HG03097 (cell line): ENCODE measurements around the gene FLNA.

Experiments
- ATAC-seq: cut with Tn5 transposase; IDR thresholded peaks from one replicate; pipeline ENCODE4 v1.9.1; 2021; ENCODE audit not compliant: unreplicated experiment, low FRiP score

Gene FLNA

GRCh38 chrX:154359362-154360154, 14.9 kb downstream of the FLNA start:
- no peak for ATAC-seq

- no peak for ATAC-seq
Observed at GRCh38 chrX:154358829-154359228, 15.6 kb downstream of the FLNA start.

- ATAC-seq = no peak
Observed at GRCh38 chrX:154358011-154358410, 16.4 kb downstream of the FLNA start.

- ATAC-seq = no peak
Observed at GRCh38 chrX:154357205-154357604, 17.2 kb downstream of the FLNA start.

GRCh38 chrX:154356596-154356995, 17.8 kb downstream of the FLNA start:
- no peak for ATAC-seq

GRCh38 chrX:154355776-154356140, 18.7 kb downstream of the FLNA start:
- no peak for ATAC-seq

GRCh38 chrX:154355094-154355775, 19.2 kb downstream of the FLNA start:
- ATAC-seq = no peak

- ATAC-seq = no peak
Observed at GRCh38 chrX:154354516-154354915, 19.9 kb downstream of the FLNA start.

GRCh38 chrX:154354013-154354412, 20.4 kb downstream of the FLNA start:
- no peak for ATAC-seq

GRCh38 chrX:154353172-154353843, 21.1 kb downstream of the FLNA start:
- ATAC-seq = no peak

GRCh38 chrX:154352466-154352865, 22.0 kb downstream of the FLNA start:
- no peak for ATAC-seq

GRCh38 chrX:154352012-154352401, 22.4 kb downstream of the FLNA start:
- ATAC-seq = no peak

- ATAC-seq = no peak
Observed at GRCh38 chrX:154351183-154352011, 23.0 kb downstream of the FLNA start.

- ATAC-seq = no peak
Observed at GRCh38 chrX:154350429-154351182, 23.8 kb downstream of the FLNA start.

- no peak for ATAC-seq
Observed at GRCh38 chrX:154349979-154350378, 24.5 kb downstream of the FLNA start.

- no peak for ATAC-seq
Observed at GRCh38 chrX:154349359-154349935, 25.0 kb downstream of the FLNA start.

GRCh38 chrX:154348646-154349358, 25.6 kb downstream of the FLNA start:
- ATAC-seq = no peak

- ATAC-seq = no peak
Observed at GRCh38 chrX:154348114-154348531, 26.3 kb downstream of the FLNA start.

- ATAC-seq = peak; percentile 30
Observed at GRCh38 chrX:154343620-154344019, 30.8 kb downstream of the FLNA start.
